Spinal cord (tissue), 10 donors: ENCODE measurements around the gene GTF3A. TPM values are rescaled to one million over a fixed set of nuclear protein-coding genes. Genes with fewer than 3 reads are reported as not detected.

ENCODE experiments used
- DNase-seq, 6 donors: peaks; one replicate each; pipeline versions ENCODE4 v3.0.0 to v3.0.0-alpha.2; 2013 to 2015; ENCODE audit warnings: low spot score in 6 of 6, low read depth in 4 of 6
- H3K27ac ChIP-seq: one replicate; pipeline ENCODE4 v1.5.1; 2013; ENCODE audit warnings: low read depth, low read length, control low read depth
- H3K27me3 ChIP-seq: one replicate; pipeline ENCODE4 v1.6.1; 2013; ENCODE audit warnings: low read length; ENCODE audit not compliant: control insufficient read depth, insufficient read depth
- H3K36me3 ChIP-seq: one replicate; pipeline ENCODE4 v1.6.1; 2013; ENCODE audit warnings: low read length; ENCODE audit not compliant: control insufficient read depth, insufficient read depth
- H3K4me1 ChIP-seq: one replicate; pipeline ENCODE4 v1.6.1; 2013; ENCODE audit warnings: low read length; ENCODE audit not compliant: control insufficient read depth, insufficient read depth
- H3K4me3 ChIP-seq: one replicate; pipeline ENCODE4 v1.5.1; 2013; ENCODE audit warnings: low read depth, low read length, control low read depth
- H3K9me3 ChIP-seq: one replicate; pipeline ENCODE4 v1.6.1; 2013; ENCODE audit warnings: low read length; ENCODE audit not compliant: control insufficient read depth, insufficient read depth
- WGBS: methylation state at CpG from one replicate; pipeline ENCODE4 v1.1.5; 2013; ENCODE audit warnings: missing lambda C conversion rate; ENCODE audit not compliant: insufficient coverage; 5-methylcytosine and 5-hydroxymethylcytosine counted together
- polyA plus RNA-seq, 2 donors: library from polyadenylated mRNA; unstranded; fragments of 120-200 nt; gene quantifications; one replicate each; pipeline ENCODE4 v1.2.1, GENCODE V29; 2013; ENCODE audit not compliant: insufficient read length in 2 of 2
- total RNA-seq, 2 donors: library from RNA; depleted of rRNA in 1 of 2; stranded (reverse); fragments of 120-200 nt in 1 of 2; fragments of >200 nt in 1 of 2; gene quantifications; one replicate each; pipeline versions ENCODE4 v1.2.3 to v1.2.4, GENCODE V29; 2013 to 2014
- donor health status: healthy.

GTF3A gene
- total and polyA plus RNA-seq, 4 donors: 77.4 to 162 (median 113) TPM

DNA sequence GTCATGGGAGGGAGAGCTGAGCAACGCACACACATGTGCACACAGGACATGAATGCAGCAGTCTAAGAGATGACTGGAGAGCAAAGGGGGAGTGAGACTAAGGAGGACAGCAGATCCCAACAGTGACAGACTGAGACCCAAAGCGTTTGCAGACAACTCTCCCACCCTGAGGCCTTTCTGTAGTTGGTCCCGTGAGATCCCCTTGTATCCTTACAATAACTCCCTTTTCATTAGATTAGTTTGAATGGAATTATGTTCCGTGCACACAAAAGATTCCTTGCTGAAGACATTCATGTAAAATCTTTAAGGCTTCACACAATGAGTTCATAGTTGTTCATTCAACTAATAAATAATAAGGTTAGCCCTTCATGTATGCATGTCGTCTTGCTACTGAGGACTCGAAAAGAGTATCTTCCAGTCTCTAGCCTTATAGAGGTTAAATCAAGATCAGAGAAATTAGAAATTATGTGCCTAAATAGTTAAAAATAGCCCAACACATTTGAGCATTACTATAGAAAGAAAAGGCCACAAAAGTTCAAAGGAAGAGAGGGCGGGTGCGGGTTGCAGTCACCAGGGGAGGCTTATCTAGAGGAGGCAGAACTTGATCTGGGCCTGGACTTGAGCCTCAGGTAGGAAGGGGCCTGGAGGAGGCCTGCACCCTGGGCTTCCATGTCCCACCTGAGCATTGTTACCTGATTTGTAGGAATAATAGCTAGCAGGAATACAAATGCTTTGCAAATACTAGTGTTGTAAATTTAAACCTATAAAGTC is 3.1 kb upstream of the GTF3A start:
- Histone ChIP-seq H3K36me3 (no peaks in the 10 kb centered on the region), H3K4me3 (no peak overlapping the region), H3K27me3 (no peaks in the 10 kb centered on the region), H3K9me3 (no peaks in the 10 kb centered on the region), H3K4me1 (peaks cover 20% of the 10 kb centered on the region), H3K27ac (no peak overlapping the region)
- 81% methylated on average over 3 of the region's 8 CpGs for WGBS
- no peak for DNase-seq

DNA sequence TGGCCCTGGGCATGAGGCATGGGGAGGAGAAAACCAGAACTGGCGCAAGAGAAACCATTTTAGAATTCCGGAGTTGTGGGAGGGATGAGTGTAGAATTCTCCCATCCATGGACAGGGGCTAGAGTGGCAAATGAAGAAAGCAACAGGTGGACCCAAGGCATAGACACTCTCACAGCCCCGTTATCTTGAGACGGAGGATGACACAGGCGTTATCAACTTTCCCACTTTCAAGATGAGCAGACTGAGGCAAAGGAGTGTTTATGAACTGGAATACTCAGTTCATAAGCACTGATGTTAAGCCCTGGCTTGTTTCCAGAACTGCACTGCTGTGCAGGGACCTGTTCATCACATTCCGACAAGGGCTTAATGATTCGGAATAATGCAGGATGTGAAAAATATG is 1.1 kb upstream of the GTF3A start:
- peak in 1 of 6 donors; percentile 7 for DNase-seq
- WGBS: 94% methylated on average over 3 of the region's 7 CpGs
- H3K9me3 ChIP-seq: no peaks in the 10 kb centered on the region
- H3K4me3 ChIP-seq: no peak overlapping the region
- H3K27me3 ChIP-seq: no peaks in the 10 kb centered on the region
- H3K27ac ChIP-seq: no peak overlapping the region
- peaks cover 8% of the 10 kb centered on the region for H3K36me3 ChIP-seq
- peaks cover 24% of the 10 kb centered on the region for H3K4me1 ChIP-seq

DNA sequence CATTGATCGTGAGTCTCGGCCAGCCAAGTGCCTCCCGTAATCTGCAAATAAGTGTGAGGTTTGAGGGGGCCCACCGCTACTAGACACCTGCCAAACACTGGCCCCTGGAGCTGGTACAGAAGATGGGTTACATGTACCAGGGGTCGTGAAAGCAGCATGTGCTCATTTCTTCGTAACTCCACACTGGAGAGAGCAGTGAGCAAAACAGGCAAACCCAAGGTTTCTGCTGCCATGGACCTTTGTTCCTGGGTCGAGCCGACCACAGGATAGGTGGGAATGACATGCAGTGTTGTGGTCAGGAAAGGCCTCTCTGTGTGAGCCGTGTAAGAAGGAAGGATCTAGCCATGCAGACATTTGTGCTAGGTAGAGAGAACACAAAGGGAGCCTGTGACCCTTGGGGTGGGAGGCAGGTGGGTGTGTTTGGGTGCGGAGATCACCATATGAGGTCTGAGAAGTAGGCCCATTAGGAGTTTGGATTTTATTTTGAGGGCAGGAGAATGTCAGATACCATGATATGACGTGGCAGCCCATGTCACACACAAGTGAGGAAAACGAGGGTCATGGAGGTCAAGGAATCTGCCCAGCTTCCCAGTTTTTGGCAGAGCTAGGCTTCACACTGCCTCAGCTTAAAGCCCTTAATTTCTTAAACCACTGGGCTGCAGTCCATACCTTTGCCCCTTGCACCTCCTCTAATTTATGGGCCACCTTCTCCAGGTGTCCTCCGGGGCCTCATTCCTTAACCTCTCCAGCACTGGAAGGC is 919 bp downstream of the GTF3A start:
- no peak for DNase-seq
- WGBS: 43% methylated on average over 13 of the region's 13 CpGs
- H3K4me1 ChIP-seq: peaks cover 24% of the 10 kb centered on the region
- H3K27ac ChIP-seq: no peak overlapping the region
- H3K4me3 ChIP-seq: peak overlapping the region; percentile 86
- no peaks in the 10 kb centered on the region for H3K9me3 ChIP-seq
- H3K27me3 ChIP-seq: no peaks in the 10 kb centered on the region
- H3K36me3 ChIP-seq: peaks cover 15% of the 10 kb centered on the region

DNA sequence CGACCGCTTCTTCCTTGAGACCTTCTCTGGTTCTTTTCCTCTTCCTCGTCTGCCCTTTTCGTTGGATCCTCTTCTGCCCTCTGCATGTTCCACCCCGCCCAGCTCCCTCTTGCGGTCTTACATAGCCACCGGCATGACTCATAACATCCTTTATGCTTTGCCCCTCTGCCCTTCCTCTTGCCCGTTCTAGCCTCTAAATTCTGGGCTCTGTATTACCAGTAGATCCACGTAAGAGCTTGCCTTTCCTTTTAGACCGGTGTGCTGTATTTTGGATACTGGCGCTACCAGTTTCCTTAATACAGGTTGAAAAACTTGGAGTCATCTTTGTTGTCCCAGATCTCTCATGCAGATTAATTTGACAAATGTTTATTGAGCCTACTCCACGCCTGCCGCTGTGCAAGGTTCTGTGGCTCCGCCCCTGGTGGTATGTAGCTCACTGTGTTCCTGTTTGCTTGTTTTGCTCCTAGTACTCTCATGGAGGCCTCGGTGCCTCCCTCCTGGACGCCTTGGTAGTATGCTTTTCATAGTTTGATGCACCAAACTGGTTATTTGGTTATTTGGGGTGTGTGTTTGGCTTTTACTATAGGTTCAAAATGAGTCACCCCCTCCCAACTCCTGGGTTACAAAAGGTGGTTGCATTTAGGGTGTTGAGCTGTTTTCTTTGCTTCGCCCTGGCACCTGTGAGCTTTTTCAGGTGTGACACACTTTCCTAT is 1.7 kb downstream of the GTF3A start:
- Histone ChIP-seq H3K4me1 (peaks cover 24% of the 10 kb centered on the region), H3K4me3 (peak overlapping the region; percentile 12), H3K27me3 (no peaks in the 10 kb centered on the region), H3K36me3 (peaks cover 15% of the 10 kb centered on the region), H3K27ac (no peak overlapping the region), H3K9me3 (no peaks in the 10 kb centered on the region)
- WGBS: 55% methylated on average over 15 of the region's 17 CpGs
- DNase-seq: peak in 2 of 6 donors; percentile 9 to 17

DNA sequence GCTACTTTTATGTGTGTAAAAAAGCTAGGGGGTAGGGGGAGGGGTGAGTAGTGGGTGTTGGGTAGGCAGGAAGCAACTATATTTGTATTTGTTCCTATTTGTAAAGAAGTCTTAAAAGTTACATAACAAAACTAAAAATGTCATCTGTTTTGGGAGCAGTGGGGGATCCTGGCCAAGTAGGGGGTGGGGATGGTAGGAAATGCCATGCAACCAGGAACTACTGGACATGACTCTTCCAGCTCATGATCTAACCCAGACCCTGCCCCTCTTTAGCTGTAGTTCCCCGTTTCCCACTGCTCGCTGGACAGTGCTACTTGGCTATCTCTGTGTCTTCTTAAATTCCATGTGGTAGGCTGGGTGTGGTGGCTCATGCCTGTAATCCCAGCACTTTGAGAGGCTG is 3.2 kb downstream of the GTF3A start:
- H3K36me3 ChIP-seq: peaks cover 26% of the 10 kb centered on the region
- no peak overlapping the region for H3K4me3 ChIP-seq
- no peak overlapping the region for H3K27ac ChIP-seq
- H3K27me3 ChIP-seq: no peaks in the 10 kb centered on the region
- H3K9me3 ChIP-seq: no peaks in the 10 kb centered on the region
- H3K4me1 ChIP-seq: peaks cover 24% of the 10 kb centered on the region
- WGBS: no CpG with 5 or more reads among the region's 2 CpGs
- DNase-seq: no peak

DNA sequence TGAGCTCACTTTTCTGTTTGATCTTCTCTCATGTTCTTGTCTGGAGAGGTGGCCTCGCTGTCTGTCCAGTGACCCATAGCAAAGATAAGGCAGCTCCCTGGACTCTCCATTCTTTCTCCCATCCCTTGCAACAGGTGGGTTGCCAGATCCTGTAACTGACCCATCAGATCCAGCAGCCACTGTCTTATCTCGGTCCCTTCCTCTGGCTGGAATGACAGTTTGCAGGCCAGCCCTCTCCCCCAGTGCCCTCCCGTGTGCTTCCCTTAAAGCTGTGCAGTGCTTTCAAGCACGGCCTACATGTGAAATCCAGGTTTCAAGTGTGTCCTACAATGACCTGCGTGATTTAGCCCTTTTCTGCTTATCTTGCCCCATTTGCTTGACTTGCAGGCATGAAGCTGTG is 3.7 kb downstream of the GTF3A start:
- Histone ChIP-seq H3K27ac (no peak overlapping the region), H3K27me3 (no peaks in the 10 kb centered on the region), H3K4me3 (no peak overlapping the region), H3K9me3 (no peaks in the 10 kb centered on the region), H3K4me1 (peaks cover 24% of the 10 kb centered on the region), H3K36me3 (peaks cover 27% of the 10 kb centered on the region)
- 97% methylated on average over 5 of the region's 5 CpGs for WGBS
- DNase-seq: no peak

DNA sequence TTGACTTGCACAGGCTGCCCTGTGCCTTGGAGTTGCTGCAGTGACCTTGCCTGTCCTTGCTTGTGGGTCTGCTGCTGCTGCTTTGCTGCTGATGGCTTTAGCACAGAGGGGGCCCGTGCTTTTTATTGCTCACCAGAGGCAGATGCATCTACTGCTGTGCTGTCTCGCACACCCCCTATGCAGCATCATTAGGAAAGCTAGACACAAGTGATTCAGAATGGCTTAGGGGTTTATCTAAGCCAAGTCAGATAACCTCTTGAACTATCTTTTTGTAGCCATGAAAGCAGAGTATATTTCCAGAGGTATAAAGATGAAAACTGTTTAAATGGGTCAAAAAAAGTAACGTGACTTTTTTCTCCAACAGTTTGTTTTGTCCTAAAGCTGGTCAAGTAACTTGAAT is 7.8 kb downstream of the GTF3A start:
- no peaks in the 10 kb centered on the region for H3K27me3 ChIP-seq
- no peak overlapping the region for H3K27ac ChIP-seq
- H3K36me3 ChIP-seq: peaks cover 31% of the 10 kb centered on the region
- WGBS: 88% methylated on average over 1 of the region's 3 CpGs
- no peaks in the 10 kb centered on the region for H3K9me3 ChIP-seq
- no peak overlapping the region for H3K4me3 ChIP-seq
- DNase-seq: no peak
- no peaks in the 10 kb centered on the region for H3K4me1 ChIP-seq

DNA sequence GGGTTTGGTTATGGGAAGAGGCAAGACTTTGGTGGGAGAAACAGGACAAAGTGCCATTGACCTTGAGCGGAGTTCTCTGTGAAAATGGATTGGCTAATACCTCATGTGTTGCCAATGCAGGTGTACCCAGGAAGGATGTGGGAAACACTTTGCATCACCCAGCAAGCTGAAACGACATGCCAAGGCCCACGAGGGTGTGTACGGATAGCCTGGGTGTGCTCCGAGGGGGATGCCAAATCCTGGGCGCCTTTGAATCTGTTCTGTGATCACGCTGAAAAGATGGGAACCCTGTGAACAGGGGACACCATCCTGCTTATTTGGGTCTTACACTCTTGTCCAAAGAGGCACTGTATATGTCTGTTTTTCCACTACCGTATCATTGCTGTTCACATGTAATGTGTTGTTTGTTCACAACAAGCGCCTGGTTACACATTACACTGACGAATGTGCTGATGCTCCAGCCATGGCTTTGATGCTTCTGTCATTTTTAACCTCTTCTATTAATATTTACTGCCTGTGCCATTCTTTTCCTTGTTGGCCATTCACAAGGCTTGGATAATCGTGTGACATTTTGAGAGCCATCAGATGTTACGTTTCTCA is 8.3 kb downstream of the GTF3A start:
- no peaks in the 10 kb centered on the region for H3K4me1 ChIP-seq
- H3K4me3 ChIP-seq: no peak overlapping the region
- peaks cover 30% of the 10 kb centered on the region for H3K36me3 ChIP-seq
- WGBS: 91% methylated on average over 8 of the region's 12 CpGs
- no peak for DNase-seq
- no peak overlapping the region for H3K27ac ChIP-seq
- H3K27me3 ChIP-seq: no peaks in the 10 kb centered on the region
- no peaks in the 10 kb centered on the region for H3K9me3 ChIP-seq

DNA sequence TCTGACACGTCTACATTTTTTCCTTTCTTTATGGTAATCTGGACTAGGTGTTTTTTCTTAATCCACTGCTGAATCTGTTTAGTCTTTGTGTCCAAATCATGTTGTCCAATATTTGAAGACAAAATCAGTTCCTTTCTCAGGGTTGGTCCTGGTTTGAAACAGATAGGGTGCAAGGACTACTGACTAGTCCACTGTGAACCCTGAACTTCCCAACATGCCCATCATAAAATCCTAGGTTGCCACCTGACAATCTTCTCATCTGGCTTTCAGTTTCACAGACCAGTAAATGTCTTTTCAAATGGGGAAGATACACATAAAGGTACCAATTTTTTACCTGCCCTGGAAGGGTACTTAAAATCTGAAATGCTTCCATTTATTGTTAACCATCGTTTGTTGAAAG is 12.7 kb downstream of the GTF3A start:
- H3K36me3 ChIP-seq: peaks cover 17% of the 10 kb centered on the region
- no peak overlapping the region for H3K4me3 ChIP-seq
- no peak overlapping the region for H3K27ac ChIP-seq
- H3K9me3 ChIP-seq: no peaks in the 10 kb centered on the region
- no peaks in the 10 kb centered on the region for H3K4me1 ChIP-seq
- no peaks in the 10 kb centered on the region for H3K27me3 ChIP-seq
- 100% methylated on average over 1 of the region's 2 CpGs for WGBS
- no peak for DNase-seq
